Measurements from ENCODE around the gene IQCH. TPM values are rescaled to one million over a fixed set of nuclear protein-coding genes. Genes with fewer than 3 reads are reported as not detected.

The IQCH gene
- polyA plus RNA-seq, 1 of the 3 experiments (the other 2 are of a cell fraction), result 0.81 TPM

GRCh38 chr15:67542420-67543347 lies 288.1 kb downstream of the IQCH start, which contains the start of gene MAP2K5:
TSS of gene MAP2K5 (plus strand) at chr15:67542703. CDS start at chr15:67543336, 633 bp downstream.
- Histone ChIP-seq H3K79me2 (ENCODE audit: insufficient read depth) (peaks cover 17% of the 10 kb centered on the region), H3K4me2 (peak within 1 kb of the TSS; percentile 83), H3K27me3 (ENCODE audit: insufficient read depth) (no peaks in the 10 kb centered on the region), H3K4me3 (ENCODE audit: low read depth in 2 of 2, low read length in 1 of 2) (peak within 1 kb of the TSS; percentile 73 to 90), H4K20me1 (ENCODE audit: insufficient read depth) (no peaks in the 10 kb centered on the region), H3F3A (replicated peaks; ENCODE audit: insufficient read depth) (peaks cover 8% of the 10 kb centered on the region), H3K9me3 (no peaks in the 10 kb centered on the region), H2AFZ (ENCODE audit: low read depth) (peak within 1 kb of the TSS; percentile 98), H3K36me3 (replicated peaks in 1 of 2; ENCODE audit: control insufficient read depth in 1 of 2, insufficient read depth in 2 of 2, low read length in 1 of 2) (peaks cover 0 to 19% of the 10 kb centered on the region in 2 experiments), H3K9me2 (no peaks in the 10 kb centered on the region), H3K4me1 (ENCODE audit: control insufficient read depth in 1 of 2, insufficient read depth in 2 of 2, low read depth in 1 of 2, low read length in 1 of 2) (peaks cover 7 to 13% of the 10 kb centered on the region in 2 experiments; a peak in 3 of 4 replicates), H3K9ac (peak within 1 kb of the TSS; percentile 75), H3K27ac (ENCODE audit: low read depth in 2 of 2, low read length in 1 of 2) (peak within 1 kb of the TSS; percentile 75 to 88)
- WGBS (ENCODE audit: low lambda C conversion rate), result 1% methylated on average over 21 of the region's 91 CpGs
- CTCF ChIA-PET, result interaction anchor here (0.8 to 1.3 kb wide), 4 partner anchors 19 to 295 kb away, joined by 3 to 7 read pairs (median 4); no protein-coding TSS in a partner anchor
- POLR2A ChIA-PET, result interaction anchor here (0.6 to 1.0 kb wide), 3 partner anchors 21 to 500 kb away, joined by 3 to 4 read pairs (median 3); partner anchors contain the start of gene C15orf61
- peak; percentile 94 for DNase-seq
- TF ChIP-seq PBX3 (IDR thresholded peaks at IDR 0.05) (no peak; the same call in 1 of the 2 replicates), REST (IDR thresholded peaks at IDR 0.05; ENCODE audit: low read depth, low read length) (0 out of 2 replicates have a peak, but pooled peaks have one; percentile 27), YY1 (IDR thresholded peaks at IDR 0.05; ENCODE audit: low read depth) (peak; percentile 97), USF2 (IDR thresholded peaks at IDR 0.05; ENCODE audit: borderline replicate concordance, low read depth, low read length) (no peak), EP300 (IDR thresholded peaks at IDR 0.05; ENCODE audit: borderline replicate concordance in 1 of 2, low read depth in 1 of 2, low read length in 1 of 2) (no peak), POLR2AphosphoS5 (IDR thresholded peaks at IDR 0.05; ENCODE audit: low read depth, low read length) (peak; percentile 85), CTCF (IDR thresholded peaks at IDR 0.05) (no peak), GATA2 (CRISPR knock-in tag; IDR thresholded peaks at IDR 0.05) (no peak), SIN3A (IDR thresholded peaks at IDR 0.05; ENCODE audit: borderline replicate concordance, low read depth, low read length) (peak; percentile 60; the same call in 1 of the 2 replicates), GABPA (IDR thresholded peaks at IDR 0.05; ENCODE audit: low read depth) (peak; percentile 89), MEF2A (IDR thresholded peaks at IDR 0.05; ENCODE audit: borderline replicate concordance, low read depth) (no peak), CHD2 (IDR thresholded peaks at IDR 0.05; ENCODE audit: low read length, partially characterized antibody) (peak; percentile 67), FOSL2 (IDR thresholded peaks at IDR 0.05; ENCODE audit: borderline replicate concordance, low read depth) (no peak), TEAD4 (IDR thresholded peaks at IDR 0.05; ENCODE audit: borderline replicate concordance, insufficient read depth) (no peak), RXRA (IDR thresholded peaks at IDR 0.05; ENCODE audit: borderline replicate concordance, low read depth) (no peak), JUND (IDR thresholded peaks at IDR 0.05) (no peak), TCF12 (IDR thresholded peaks at IDR 0.05) (peak; percentile 10; the same call in 1 of the 2 replicates), ZBTB33 (IDR thresholded peaks at IDR 0.05; ENCODE audit: borderline replicate concordance, low read depth) (no peak), SMC3 (IDR thresholded peaks at IDR 0.05; ENCODE audit: low read depth, low read length) (0 out of 2 replicates have a peak, but pooled peaks have one; percentile 13), FOXM1 (IDR thresholded peaks at IDR 0.05; ENCODE audit: low read depth) (no peak), NRF1 (IDR thresholded peaks at IDR 0.05; ENCODE audit: low read depth, low read length) (peak; percentile 3; the same call in 1 of the 2 replicates)
